Mucosa of rectum (tissue), 2 donors: ENCODE results near the gene BABAM1.
A peak's percentile ranks its signal among the peaks of the same experiment; 100 is the strongest.
"Not testable (repeated sequence)": the region's sequence is repeated elsewhere in the genome, so short reads cannot be mapped to it uniquely, and the experiment has no call there.

Experiments used
- H3K27ac ChIP-seq, 2 donors: one replicate each; pipeline ENCODE4 v1.7.0; 2013; ENCODE audit warnings: inconsistent platforms in 2 of 2, low read depth in 2 of 2, low read length in 2 of 2
- H3K27me3 ChIP-seq, 2 donors: one replicate each; pipeline ENCODE4 v1.7.0; 2013; ENCODE audit warnings: low read length in 2 of 2; ENCODE audit not compliant: control insufficient read depth in 2 of 2, insufficient read depth in 2 of 2
- H3K36me3 ChIP-seq, 2 donors: one replicate each; pipeline ENCODE4 v1.7.0; 2013; ENCODE audit warnings: low read length in 2 of 2; ENCODE audit not compliant: control insufficient read depth in 2 of 2, insufficient read depth in 2 of 2
- H3K4me1 ChIP-seq, 2 donors: one replicate each; pipeline ENCODE4 v1.7.0; 2013; ENCODE audit warnings: low read length in 2 of 2, mild to moderate bottlenecking in 1 of 2; ENCODE audit not compliant: control insufficient read depth in 2 of 2, insufficient read depth in 2 of 2
- H3K4me3 ChIP-seq, 2 donors: one replicate each; pipeline ENCODE4 v1.7.0; 2013; ENCODE audit warnings: low read length in 2 of 2
- H3K9ac ChIP-seq, 2 donors: one replicate each; pipeline ENCODE4 v1.7.0; 2013; ENCODE audit warnings: low read length in 2 of 2, low read depth in 1 of 2, mild to moderate bottlenecking in 1 of 2
- H3K9me3 ChIP-seq, 2 donors: one replicate each; pipeline ENCODE4 v1.7.0; 2013; ENCODE audit warnings: low read length in 2 of 2; ENCODE audit not compliant: control insufficient read depth in 2 of 2
- donor health status: healthy.
- donor health status: Normal muscosa, but diverticular disease.

BABAM1 gene

GRCh38 chr19:17289489-17289888 is 22.2 kb downstream of the BABAM1 start:
- H3K4me3 ChIP-seq, result no peak overlapping the region
- H3K9me3 ChIP-seq, result no peaks in the 10 kb centered on the region
- no peaks in the 10 kb centered on the region for H3K27me3 ChIP-seq
- no peak overlapping the region for H3K27ac ChIP-seq
- peaks cover 4% of the 10 kb centered on the region in 2 donors for H3K4me1 ChIP-seq
- H3K9ac ChIP-seq, result no peak overlapping the region
- H3K36me3 ChIP-seq, result no peaks in the 10 kb centered on the region

GRCh38 chr19:17292301-17293074 is 25.2 kb downstream of the BABAM1 start:
- Histone ChIP-seq H3K9ac (peak overlapping the region; percentile 56 to 59), H3K27ac (peak overlapping the region; percentile 36 to 56), H3K27me3 (no peaks in the 10 kb centered on the region), H3K4me1 (peaks cover 4% of the 10 kb centered on the region in 2 donors), H3K4me3 (peak overlapping the region; percentile 67 to 82), H3K36me3 (no peaks in the 10 kb centered on the region), H3K9me3 (no peaks in the 10 kb centered on the region)

- Histone ChIP-seq H3K9ac (no peak overlapping the region), H3K4me1 (peaks cover 4% of the 10 kb centered on the region in 2 donors), H3K27ac (no peak overlapping the region)
These were observed 26.4 kb downstream of the BABAM1 start for GRCh38 chr19:17293605-17294004.

GRCh38 chr19:17294051-17294891 is 27.0 kb downstream of the BABAM1 start:
- peaks cover 0 to 3% of the 10 kb centered on the region in 2 donors for H3K36me3 ChIP-seq
- H3K4me1 ChIP-seq, result peaks cover 4% of the 10 kb centered on the region in 2 donors
- no peaks in the 10 kb centered on the region for H3K27me3 ChIP-seq
- H3K9me3 ChIP-seq, result no peaks in the 10 kb centered on the region
- H3K4me3 ChIP-seq, result no peak overlapping the region
- H3K9ac ChIP-seq, result no peak overlapping the region
- no peak overlapping the region for H3K27ac ChIP-seq

More at GRCh38 chr19:17293605-17294004, 26.4 kb downstream of the BABAM1 start:
- H3K27me3 ChIP-seq, result no peaks in the 10 kb centered on the region
- H3K9me3 ChIP-seq, result no peaks in the 10 kb centered on the region
- H3K4me3 ChIP-seq, result no peak overlapping the region
- peaks cover 0 to 3% of the 10 kb centered on the region in 2 donors for H3K36me3 ChIP-seq

- H3K4me3 ChIP-seq, H3K27ac ChIP-seq, H3K36me3 ChIP-seq, H3K9ac ChIP-seq, H3K27me3 ChIP-seq, H3K4me1 ChIP-seq, H3K9me3 ChIP-seq: not testable (repeated sequence)
These were observed 28.3 kb downstream of the BABAM1 start for GRCh38 chr19:17295551-17295950.

- peaks cover 4% of the 10 kb centered on the region in 2 donors for H3K4me1 ChIP-seq
- H3K27me3 ChIP-seq, result no peaks in the 10 kb centered on the region
- peaks cover 0 to 3% of the 10 kb centered on the region in 2 donors for H3K36me3 ChIP-seq
- no peaks in the 10 kb centered on the region for H3K9me3 ChIP-seq
- no peak overlapping the region for H3K4me3 ChIP-seq
- H3K9ac ChIP-seq, result no peak overlapping the region
- no peak overlapping the region for H3K27ac ChIP-seq
These were observed 29.0 kb downstream of the BABAM1 start for GRCh38 chr19:17296273-17296672.

- Histone ChIP-seq H3K9ac (no peak overlapping the region), H3K4me3 (no peak overlapping the region), H3K9me3 (no peaks in the 10 kb centered on the region), H3K36me3 (peaks cover 0 to 3% of the 10 kb centered on the region in 2 donors), H3K4me1 (peaks cover 2 to 4% of the 10 kb centered on the region in 2 donors), H3K27ac (no peak overlapping the region), H3K27me3 (no peaks in the 10 kb centered on the region)
These were observed 29.7 kb downstream of the BABAM1 start for GRCh38 chr19:17296976-17297375.

GRCh38 chr19:17300992-17301619 is 33.9 kb downstream of the BABAM1 start:
- Histone ChIP-seq H3K4me1 (peaks cover 20 to 25% of the 10 kb centered on the region in 2 donors), H3K9ac (no peak overlapping the region), H3K4me3 (no peak overlapping the region), H3K9me3 (no peaks in the 10 kb centered on the region), H3K27ac (no peak overlapping the region), H3K36me3 (peaks cover 0 to 3% of the 10 kb centered on the region in 2 donors), H3K27me3 (no peaks in the 10 kb centered on the region)

GRCh38 chr19:17302391-17303166 is 35.3 kb downstream of the BABAM1 start:
- peaks cover 0 to 3% of the 10 kb centered on the region in 2 donors for H3K36me3 ChIP-seq
- H3K9me3 ChIP-seq, result no peaks in the 10 kb centered on the region
- peak overlapping the region; percentile 65 to 67 for H3K4me3 ChIP-seq
- H3K27me3 ChIP-seq, result no peaks in the 10 kb centered on the region
- H3K27ac ChIP-seq, result peak overlapping the region; percentile 18 to 48
- H3K4me1 ChIP-seq, result peaks cover 28 to 31% of the 10 kb centered on the region in 2 donors
- peak overlapping the region; percentile 52 to 72 for H3K9ac ChIP-seq
